Ovary (tissue), 3 donors: ENCODE data around the gene GLCCI1.

Experiments used
- EP300 ChIP-seq: sonication (generic); formaldehyde crosslinking; IDR thresholded peaks from one replicate; pipeline ENCODE4 v1.6.1; 2017; ENCODE audit warnings: antibody characterized with exemption
- POLR2A ChIP-seq: fragments of 450-650 bp; IDR thresholded peaks from one replicate; pipeline ENCODE4 v1.6.1; 2017; ENCODE audit warnings: antibody characterized with exemption, mild to moderate bottlenecking, moderate library complexity
- TF ChIP-seq, protein P1 (sequence below), 3 donors: fragments of 450-650 bp in 2 of 3; fragments of 200-600 bp in 1 of 3; IDR thresholded peaks; one replicate each; pipeline versions ENCODE4 v1.5.1 to v1.8.0; 2016 to 2022; ENCODE audit warnings: antibody characterized with exemption in 3 of 3, mild to moderate bottlenecking in 1 of 3
- donor health status: DM: no; HTN: no; CAD: no.

DNA sequence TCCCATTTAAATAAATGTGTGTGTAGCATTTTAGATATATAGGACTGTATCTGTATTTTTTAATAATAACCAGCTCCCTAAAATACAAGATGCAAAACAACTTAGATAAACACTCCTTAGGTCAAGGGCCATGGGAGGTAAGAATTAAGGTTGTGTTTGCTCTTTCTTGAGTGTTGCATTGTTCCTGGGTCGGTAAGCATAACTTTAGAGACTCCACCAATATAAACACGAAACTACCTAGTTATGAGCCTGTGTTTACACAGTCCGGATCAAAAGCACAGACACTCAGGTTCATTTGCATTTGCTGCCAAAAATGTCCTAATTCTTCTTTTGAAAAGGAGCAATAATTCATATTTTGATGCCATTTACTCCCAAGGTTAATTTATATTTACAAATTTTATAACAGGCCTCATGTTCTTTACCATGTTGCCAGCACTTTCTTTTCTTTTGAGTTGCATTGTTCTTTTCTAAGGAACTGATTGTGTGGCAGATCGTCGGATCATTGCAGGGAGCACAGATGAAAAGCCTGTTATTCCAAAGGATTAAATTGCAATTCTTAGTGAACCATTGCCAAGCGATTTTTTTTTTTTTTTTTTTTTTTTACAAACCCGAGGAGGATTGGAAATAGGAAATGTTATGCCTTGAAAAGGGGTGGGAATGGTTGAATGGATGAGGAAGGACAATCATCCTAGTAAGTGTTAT lies 45.8 kb upstream of the GLCCI1 start:
- TF ChIP-seq, protein P1, sequence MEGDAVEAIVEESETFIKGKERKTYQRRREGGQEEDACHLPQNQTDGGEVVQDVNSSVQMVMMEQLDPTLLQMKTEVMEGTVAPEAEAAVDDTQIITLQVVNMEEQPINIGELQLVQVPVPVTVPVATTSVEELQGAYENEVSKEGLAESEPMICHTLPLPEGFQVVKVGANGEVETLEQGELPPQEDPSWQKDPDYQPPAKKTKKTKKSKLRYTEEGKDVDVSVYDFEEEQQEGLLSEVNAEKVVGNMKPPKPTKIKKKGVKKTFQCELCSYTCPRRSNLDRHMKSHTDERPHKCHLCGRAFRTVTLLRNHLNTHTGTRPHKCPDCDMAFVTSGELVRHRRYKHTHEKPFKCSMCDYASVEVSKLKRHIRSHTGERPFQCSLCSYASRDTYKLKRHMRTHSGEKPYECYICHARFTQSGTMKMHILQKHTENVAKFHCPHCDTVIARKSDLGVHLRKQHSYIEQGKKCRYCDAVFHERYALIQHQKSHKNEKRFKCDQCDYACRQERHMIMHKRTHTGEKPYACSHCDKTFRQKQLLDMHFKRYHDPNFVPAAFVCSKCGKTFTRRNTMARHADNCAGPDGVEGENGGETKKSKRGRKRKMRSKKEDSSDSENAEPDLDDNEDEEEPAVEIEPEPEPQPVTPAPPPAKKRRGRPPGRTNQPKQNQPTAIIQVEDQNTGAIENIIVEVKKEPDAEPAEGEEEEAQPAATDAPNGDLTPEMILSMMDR (IDR thresholded peaks at IDR 0.05) = no peak
- TF ChIP-seq EP300 = no peak
- no peak for TF ChIP-seq POLR2A
